ENCODE measurements around the gene SCO1. TPM values are rescaled to one million over a fixed set of nuclear protein-coding genes. Genes with fewer than 3 reads are reported as not detected.

SCO1 gene
- total RNA-seq, 1 donor, result 18.8 TPM

- peaks cover 11% of the 10 kb centered on the region for H3K27me3 ChIP-seq (ENCODE audit: insufficient read depth, low read length)
- no peaks in the 10 kb centered on the region for H3K36me3 ChIP-seq (ENCODE audit: insufficient read depth, low read length)
- no peak overlapping the region for H3K4me2 ChIP-seq (ENCODE audit: insufficient read depth, low read length)
- H3K79me2 ChIP-seq (ENCODE audit: insufficient read depth, low read length), result no peaks in the 10 kb centered on the region
- H3K27ac ChIP-seq (ENCODE audit: low read depth, low read length), result no peak overlapping the region
- no peaks in the 10 kb centered on the region for H4K20me1 ChIP-seq (ENCODE audit: insufficient read depth, low read length)
- no peak overlapping the region for H3K4me3 ChIP-seq (ENCODE audit: insufficient read depth, low read length)
- no peak for TF ChIP-seq CTCF (IDR thresholded peaks at IDR 0.05; ENCODE audit: extremely low read depth, low read depth, low read length)
- no peak for DNase-seq (ENCODE audit: insufficient read length, low spot score, missing footprints)
- H3K9me3 ChIP-seq (ENCODE audit: low read depth, low read length), result no peaks in the 10 kb centered on the region
- no peak overlapping the region for H2AFZ ChIP-seq (ENCODE audit: low read length)
- H3K4me1 ChIP-seq (ENCODE audit: insufficient read depth, low read length), result no peaks in the 10 kb centered on the region
Measured at GRCh38 chr17:10738521-10739258, 41.4 kb upstream of the SCO1 start.

- no peaks in the 10 kb centered on the region for H3K9me3 ChIP-seq (ENCODE audit: low read depth, low read length)
- no peak for TF ChIP-seq CTCF (IDR thresholded peaks at IDR 0.05; ENCODE audit: extremely low read depth, low read depth, low read length)
- H3K4me2 ChIP-seq (ENCODE audit: insufficient read depth, low read length), result no peak overlapping the region
- H3K4me3 ChIP-seq (ENCODE audit: insufficient read depth, low read length), result no peak overlapping the region
- H2AFZ ChIP-seq (ENCODE audit: low read length), result no peak overlapping the region
- DNase-seq (ENCODE audit: insufficient read length, low spot score, missing footprints), result no peak
- no peaks in the 10 kb centered on the region for H3K79me2 ChIP-seq (ENCODE audit: insufficient read depth, low read length)
- peaks cover 11% of the 10 kb centered on the region for H3K27me3 ChIP-seq (ENCODE audit: insufficient read depth, low read length)
- no peaks in the 10 kb centered on the region for H4K20me1 ChIP-seq (ENCODE audit: insufficient read depth, low read length)
- no peaks in the 10 kb centered on the region for H3K4me1 ChIP-seq (ENCODE audit: insufficient read depth, low read length)
- H3K36me3 ChIP-seq (ENCODE audit: insufficient read depth, low read length), result no peaks in the 10 kb centered on the region
- H3K27ac ChIP-seq (ENCODE audit: low read depth, low read length), result no peak overlapping the region
Measured at GRCh38 chr17:10737736-10738135, 40.4 kb upstream of the SCO1 start.

GRCh38 chr17:10737168-10737622, 39.9 kb upstream of the SCO1 start:
- peak; percentile 91 for DNase-seq (ENCODE audit: insufficient read length, low spot score, missing footprints)
- Histone ChIP-seq H3K27me3 (ENCODE audit: insufficient read depth, low read length) (peaks cover 11% of the 10 kb centered on the region), H3K4me1 (ENCODE audit: insufficient read depth, low read length) (no peaks in the 10 kb centered on the region)

More at GRCh38 chr17:10737168-10737622, 39.9 kb upstream of the SCO1 start:
- Histone ChIP-seq H3K4me2 (ENCODE audit: insufficient read depth, low read length) (no peak overlapping the region), H2AFZ (ENCODE audit: low read length) (no peak overlapping the region), H4K20me1 (ENCODE audit: insufficient read depth, low read length) (no peaks in the 10 kb centered on the region), H3K9me3 (ENCODE audit: low read depth, low read length) (no peaks in the 10 kb centered on the region), H3K27ac (ENCODE audit: low read depth, low read length) (no peak overlapping the region), H3K4me3 (ENCODE audit: insufficient read depth, low read length) (no peak overlapping the region), H3K79me2 (ENCODE audit: insufficient read depth, low read length) (no peaks in the 10 kb centered on the region), H3K36me3 (ENCODE audit: insufficient read depth, low read length) (no peaks in the 10 kb centered on the region)
- TF ChIP-seq CTCF (IDR thresholded peaks at IDR 0.05; ENCODE audit: extremely low read depth, low read depth, low read length), result peak; percentile 87

Measured in osteoblast (primary cell).